Kidney epithelial cell (primary cell): Measurements from ENCODE around the gene CLEC4D. TPM values are rescaled to one million over a fixed set of nuclear protein-coding genes. Genes with fewer than 3 reads are reported as not detected.
"Not testable (repeated sequence)": the region's sequence is repeated elsewhere in the genome, so short reads cannot be mapped to it uniquely, and the experiment has no call there.

Source experiments
- DNase-seq: peaks from one replicate; pipeline ENCODE4 v3.0.0-alpha.2; 2010; ENCODE audit warnings: low read depth
- H3K27me3 ChIP-seq: 2 replicates; pipeline ENCODE4 v1.6.0; 2011; ENCODE audit warnings: low read length; ENCODE audit not compliant: control insufficient read depth, insufficient read depth
- H3K36me3 ChIP-seq: 2 replicates; pipeline ENCODE4 v1.5.1; 2011; ENCODE audit warnings: low read length; ENCODE audit not compliant: control insufficient read depth, insufficient read depth
- H3K4me3 ChIP-seq: 2 replicates; pipeline ENCODE4 v1.5.1; 2011; ENCODE audit warnings: low read depth, mild to moderate bottlenecking, control low read depth, low read length
- CTCF ChIP-seq: IDR thresholded peaks from 2 replicates; pipeline ENCODE4 v1.5.1; 2011; ENCODE audit warnings: mild to moderate bottlenecking, moderate library complexity, low read length, control low read depth, inconsistent platforms; ENCODE audit not compliant: insufficient read depth, poor library complexity, severe bottlenecking
- total RNA-seq: library from RNA; depleted of rRNA; stranded (reverse); fragments of >200 nt; gene quantifications from 2 replicates; pipeline ENCODE4 v1.2.3, GENCODE V29; 2015

Gene CLEC4D
- total RNA-seq, 1 donor from 2014 or later: not detected

GRCh38 chr12:8564656-8565055 lies 51.4 kb downstream of the CLEC4D start:
- no peak overlapping the region for H3K4me3 ChIP-seq
- no peak for TF ChIP-seq CTCF

DNA sequence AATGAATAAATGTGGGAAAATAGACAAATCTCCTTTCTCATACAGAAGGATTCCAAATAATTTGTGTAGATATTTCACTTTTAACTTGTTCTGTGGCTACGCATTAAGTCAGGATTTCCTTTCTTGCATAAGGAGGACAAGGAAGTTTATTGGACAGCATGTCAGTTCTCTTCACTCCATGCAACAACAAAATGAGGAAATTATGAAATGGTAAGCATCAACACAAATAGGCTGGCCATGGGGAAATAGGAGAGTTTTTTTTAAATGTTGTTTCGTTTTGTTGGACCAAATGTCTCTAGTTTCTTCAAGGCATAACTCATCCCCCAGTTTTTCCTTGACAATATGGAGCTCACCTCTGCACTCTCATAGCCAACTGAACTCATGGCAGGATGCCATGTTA lies 52.7 kb downstream of the CLEC4D start:
- not testable (repeated sequence) for H3K36me3 ChIP-seq, H3K27me3 ChIP-seq, H3K4me3 ChIP-seq, DNase-seq

More at GRCh38 chr12:8564656-8565055, 51.4 kb downstream of the CLEC4D start:
- Histone ChIP-seq H3K36me3 (no peaks in the 10 kb centered on the region), H3K27me3 (no peaks in the 10 kb centered on the region)
- no peak for DNase-seq

GRCh38 chr12:8566525-8566924 lies 53.2 kb downstream of the CLEC4D start:
- TF ChIP-seq CTCF: no peak
- Histone ChIP-seq H3K27me3 (no peaks in the 10 kb centered on the region), H3K4me3 (no peak overlapping the region)

More at GRCh38 chr12:8566525-8566924, 53.2 kb downstream of the CLEC4D start:
- no peak for DNase-seq
- H3K36me3 ChIP-seq: no peaks in the 10 kb centered on the region

Other genes with a start within 250 kb of the CLEC4D start
- not detected in 2 replicates for gene CLEC6A, start 57.5 kb upstream of the CLEC4D start, total RNA-seq
- 24.4 and 40.4 TPM in 2 replicates for gene CLEC4E, start 27.4 kb downstream of the CLEC4D start, total RNA-seq
- gene AICDA, start 99.4 kb downstream of the CLEC4D start, total RNA-seq: 1.3 TPM in 2 replicates
- 2.8 and 15.8 TPM in 2 replicates for gene MFAP5, start 149.3 kb downstream of the CLEC4D start, total RNA-seq
- gene RIMKLB, start 184.5 kb downstream of the CLEC4D start, total RNA-seq: 26.2 and 30.0 TPM in 2 replicates